SK-N-SH (cell line): ENCODE measurements around the gene PRMT7.

ENCODE experiments used
- CHD2 ChIP-seq: fragments of 150-350 bp; IDR thresholded peaks from 2 replicates; pipeline ENCODE4 v1.6.1; 2018; ENCODE audit warnings: low read length; ENCODE audit not compliant: partially characterized antibody
- CTCF ChIP-seq: fragments of 200-600 bp; sonication (generic); IDR thresholded peaks from 2 replicates; pipeline ENCODE4 v1.6.1; 2017; ENCODE audit warnings: antibody characterized with exemption, mild to moderate bottlenecking, moderate library complexity
- GATA2 ChIP-seq: sonication (generic); formaldehyde crosslinking; IDR thresholded peaks from 2 replicates; pipeline ENCODE4 v1.5.0; 2020; ENCODE audit warnings: mild to moderate bottlenecking, missing genetic modification reagents
- NFIC ChIP-seq: IDR thresholded peaks from 2 replicates; pipeline ENCODE4 v1.4.0; 2012; ENCODE audit warnings: borderline replicate concordance
- PBX3 ChIP-seq: IDR thresholded peaks from 2 replicates; pipeline ENCODE4; 2012
- RAD21 ChIP-seq: IDR thresholded peaks from 2 replicates; pipeline ENCODE4 v1.6.1; 2012; ENCODE audit warnings: mild to moderate bottlenecking, low read length
- TAF1 ChIP-seq: IDR thresholded peaks from 2 replicates; pipeline ENCODE4 v1.6.1; 2012; ENCODE audit warnings: low read depth, mild to moderate bottlenecking, low read length, moderate library complexity, borderline replicate concordance
- TEAD4 ChIP-seq: IDR thresholded peaks from 2 replicates; pipeline ENCODE4 v1.4.0; 2012; ENCODE audit warnings: mild to moderate bottlenecking, borderline replicate concordance; ENCODE audit not compliant: insufficient read depth
- YY1 ChIP-seq: IDR thresholded peaks from 2 replicates; pipeline ENCODE4 v1.4.0; 2012; ENCODE audit warnings: low read depth, mild to moderate bottlenecking

- no peak for TF ChIP-seq TEAD4
- TF ChIP-seq CTCF, result no peak
- TF ChIP-seq RAD21, result no peak
- no peak for TF ChIP-seq YY1
- no peak for TF ChIP-seq CHD2
- TF ChIP-seq PBX3, result no peak
- no peak for TF ChIP-seq TAF1
- TF ChIP-seq GATA2, result no peak
- no peak for TF ChIP-seq NFIC
Measured at GRCh38 chr16:68372381-68372720, 61.5 kb downstream of the PRMT7 start.
